ENCODE results near the gene NTN5. TPM values are rescaled to one million over a fixed set of nuclear protein-coding genes. Genes with fewer than 3 reads are reported as not detected.

NTN5 gene
- total RNA-seq, 1 experiment from 2014 or later, result not detected

- intact Hi-C loops (cut with micrococcal nuclease; ENCODE audit: unreplicated experiment), result no loop called here
Measured at GRCh38 chr19:48618278-48618915, 54.4 kb downstream of the NTN5 start.

GRCh38 chr19:48617146-48617937, 55.5 kb downstream of the NTN5 start:
- no peaks in the 10 kb centered on the region for H3K9me3 ChIP-seq (ENCODE audit: low read depth, low read length, poor library complexity, severe bottlenecking)
- intact Hi-C loops (cut with micrococcal nuclease; ENCODE audit: unreplicated experiment), result no loop called here
- BruUV-seq (replicated peaks), result no TSS peak
- peak overlapping the region; percentile 93 for H3K27ac ChIP-seq (ENCODE audit: low read depth, low read length, poor library complexity, severe bottlenecking)
- no peaks in the 10 kb centered on the region for H3K27me3 ChIP-seq (replicated peaks; ENCODE audit: insufficient read depth, low read depth, low read length, poor library complexity)
- peaks cover 37% of the 10 kb centered on the region for H3K36me3 ChIP-seq (ENCODE audit: insufficient read depth, low read length, poor library complexity, severe bottlenecking)
- POLR2A ChIA-PET (ENCODE audit: low non-redundant PET), result interaction anchor here (0.6 to 1.2 kb wide), 2 partner anchors 9 to 219 kb away, joined by 3 read pairs; partner anchors contain the start of gene HSD17B14
- peaks cover 20% of the 10 kb centered on the region for H3K4me1 ChIP-seq (ENCODE audit: insufficient read depth, low read length, poor library complexity, severe bottlenecking)
- DNase-seq (ENCODE audit: low spot score), result no peak
- CTCF ChIA-PET, result interaction anchor here (0.6 to 1.2 kb wide), 2 partner anchors 26 to 33 kb away, joined by 3 read pairs; no protein-coding TSS in a partner anchor
- TF ChIP-seq EZH2 (IDR thresholded peaks at IDR 0.05; ENCODE audit: borderline replicate concordance, low read depth, low read length, poor library complexity, severe bottlenecking), result no peak
- TF ChIP-seq CTCF (conservative IDR thresholded peaks at IDR 0.05; ENCODE audit: low read depth, low read length), result no peak
- peak overlapping the region; percentile 89 for H3K4me3 ChIP-seq (ENCODE audit: low read depth, low read length, poor library complexity, severe bottlenecking)

More at GRCh38 chr19:48618278-48618915, 54.4 kb downstream of the NTN5 start:
- TSS peak; percentile 84 for BruUV-seq (replicated peaks)
- Histone ChIP-seq H3K36me3 (ENCODE audit: insufficient read depth, low read length, poor library complexity, severe bottlenecking) (peaks cover 37% of the 10 kb centered on the region), H3K4me1 (ENCODE audit: insufficient read depth, low read length, poor library complexity, severe bottlenecking) (peaks cover 23% of the 10 kb centered on the region), H3K9me3 (ENCODE audit: low read depth, low read length, poor library complexity, severe bottlenecking) (no peaks in the 10 kb centered on the region), H3K27me3 (replicated peaks; ENCODE audit: insufficient read depth, low read depth, low read length, poor library complexity) (no peaks in the 10 kb centered on the region), H3K27ac (ENCODE audit: low read depth, low read length, poor library complexity, severe bottlenecking) (peak overlapping the region; percentile 93), H3K4me3 (ENCODE audit: low read depth, low read length, poor library complexity, severe bottlenecking) (peak overlapping the region; percentile 89)
- DNase-seq (ENCODE audit: low spot score), result no peak
- CTCF ChIA-PET, result interaction anchor here (0.6 to 1.2 kb wide), 4 partner anchors 8 to 34 kb away, joined by 3 to 4 read pairs (median 3); no protein-coding TSS in a partner anchor
- POLR2A ChIA-PET (ENCODE audit: low non-redundant PET), result interaction anchor here (0.5 to 1.6 kb wide), 5 partner anchors 9 to 186 kb away, joined by 3 to 10 read pairs (median 4); no protein-coding TSS in a partner anchor
- TF ChIP-seq EZH2 (IDR thresholded peaks at IDR 0.05; ENCODE audit: borderline replicate concordance, low read depth, low read length, poor library complexity, severe bottlenecking), result no peak
- TF ChIP-seq CTCF (conservative IDR thresholded peaks at IDR 0.05; ENCODE audit: low read depth, low read length), result no peak

- Histone ChIP-seq H3K4me1 (ENCODE audit: insufficient read depth, low read length, poor library complexity, severe bottlenecking) (peaks cover 20% of the 10 kb centered on the region), H3K4me3 (ENCODE audit: low read depth, low read length, poor library complexity, severe bottlenecking) (peak overlapping the region; percentile 89), H3K27ac (ENCODE audit: low read depth, low read length, poor library complexity, severe bottlenecking) (peak overlapping the region; percentile 32), H3K27me3 (replicated peaks; ENCODE audit: insufficient read depth, low read depth, low read length, poor library complexity) (no peaks in the 10 kb centered on the region), H3K9me3 (ENCODE audit: low read depth, low read length, poor library complexity, severe bottlenecking) (no peaks in the 10 kb centered on the region), H3K36me3 (ENCODE audit: insufficient read depth, low read length, poor library complexity, severe bottlenecking) (peaks cover 37% of the 10 kb centered on the region)
- intact Hi-C loops (cut with micrococcal nuclease; ENCODE audit: unreplicated experiment), result no loop called here
- ChIA-PET CTCF (no interaction called here), POLR2A (ENCODE audit: low non-redundant PET) (interaction anchor here (1.2 kb wide), 1 partner anchor 8 kb away, joined by 3 read pairs; no protein-coding TSS in a partner anchor)
- no peak for DNase-seq (ENCODE audit: low spot score)
- TF ChIP-seq EZH2 (IDR thresholded peaks at IDR 0.05; ENCODE audit: borderline replicate concordance, low read depth, low read length, poor library complexity, severe bottlenecking) (no peak), CTCF (conservative IDR thresholded peaks at IDR 0.05; ENCODE audit: low read depth, low read length) (no peak)
- no TSS peak for BruUV-seq (replicated peaks)
Measured at GRCh38 chr19:48616491-48617056, 56.2 kb downstream of the NTN5 start.
